HG03521 (cell line): ENCODE results near the gene ARHGAP28.
"Not testable (repeated sequence)": the region's sequence is repeated elsewhere in the genome, so short reads cannot be mapped to it uniquely, and the experiment has no call there.

ENCODE experiments used
- ATAC-seq: cut with Tn5 transposase; IDR thresholded peaks from one replicate; pipeline ENCODE4 v1.9.1; 2021; ENCODE audit warnings: mild to moderate bottlenecking, moderate library complexity; ENCODE audit not compliant: unreplicated experiment

The ARHGAP28 gene

GRCh38 chr18:6920099-6920955 is 190.8 kb downstream of the ARHGAP28 start:
- no peak for ATAC-seq

- ATAC-seq = no peak
These were observed 192.1 kb downstream of the ARHGAP28 start for GRCh38 chr18:6921571-6921970.

- no peak for ATAC-seq
These were observed 193.7 kb downstream of the ARHGAP28 start for GRCh38 chr18:6923220-6923619.

GRCh38 chr18:6927153-6927552 is 197.6 kb downstream of the ARHGAP28 start:
- ATAC-seq = no peak

GRCh38 chr18:6928359-6928758 is 198.8 kb downstream of the ARHGAP28 start:
- ATAC-seq = no peak

GRCh38 chr18:6929370-6930102 is 200.0 kb downstream of the ARHGAP28 start:
- no peak for ATAC-seq

GRCh38 chr18:6934859-6935258 is 205.3 kb downstream of the ARHGAP28 start:
- ATAC-seq = no peak

GRCh38 chr18:6938003-6938402 is 208.5 kb downstream of the ARHGAP28 start:
- no peak for ATAC-seq

GRCh38 chr18:6938403-6938802 is 208.9 kb downstream of the ARHGAP28 start:
- not testable (repeated sequence) for ATAC-seq

GRCh38 chr18:6939972-6940371 is 210.5 kb downstream of the ARHGAP28 start:
- no peak for ATAC-seq

GRCh38 chr18:6940451-6940850 is 210.9 kb downstream of the ARHGAP28 start:
- ATAC-seq = no peak

- ATAC-seq = no peak
These were observed 212.5 kb downstream of the ARHGAP28 start for GRCh38 chr18:6941996-6942395.

- ATAC-seq = no peak
These were observed 213.2 kb downstream of the ARHGAP28 start for GRCh38 chr18:6942742-6943141.

- ATAC-seq = no peak
These were observed 213.6 kb downstream of the ARHGAP28 start for GRCh38 chr18:6943143-6943542.

GRCh38 chr18:6947338-6948030 is 218.0 kb downstream of the ARHGAP28 start:
- no peak for ATAC-seq

GRCh38 chr18:6948281-6949055 is 219.0 kb downstream of the ARHGAP28 start:
- ATAC-seq = no peak

- no peak for ATAC-seq
These were observed 220.5 kb downstream of the ARHGAP28 start for GRCh38 chr18:6949800-6950586.

- no peak for ATAC-seq
These were observed 221.1 kb downstream of the ARHGAP28 start for GRCh38 chr18:6950641-6951040.

- no peak for ATAC-seq
These were observed 222.0 kb downstream of the ARHGAP28 start for GRCh38 chr18:6951336-6952090.
